Hepatocyte (in vitro differentiated cells): ENCODE data around the gene PTBP3. TPM values are rescaled to one million over a fixed set of nuclear protein-coding genes. Genes with fewer than 3 reads are reported as not detected.

Experiments used
- DNase-seq: peaks from one replicate; pipeline ENCODE4 v3.0.0-alpha.2; 2016; ENCODE audit warnings: low spot score
- H2AFZ ChIP-seq: fragments of 200-600 bp; sonication (generic); 2 replicates; pipeline ENCODE4 v1.6.0; 2016; ENCODE audit warnings: antibody characterized with exemption, mild to moderate bottlenecking
- H3K27ac ChIP-seq: fragments of 200-600 bp; sonication (generic); 2 replicates; pipeline ENCODE4 v1.5.1; 2016; ENCODE audit warnings: mild to moderate bottlenecking
- H3K27me3 ChIP-seq: fragments of 200-600 bp; sonication (generic); 2 replicates; pipeline ENCODE4 v1.6.1; 2016
- H3K36me3 ChIP-seq: fragments of 200-600 bp; sonication (generic); replicated peaks from 2 replicates; pipeline ENCODE4 v1.5.1; 2016; ENCODE audit warnings: low read depth; ENCODE audit not compliant: insufficient read depth
- H3K4me1 ChIP-seq: fragments of 200-600 bp; sonication (generic); 2 replicates; pipeline ENCODE4 v1.5.1; 2016; ENCODE audit warnings: mild to moderate bottlenecking, moderate library complexity; ENCODE audit not compliant: insufficient read depth
- H3K4me2 ChIP-seq: fragments of 200-600 bp; sonication (generic); 2 replicates; pipeline ENCODE4 v1.6.0; 2016
- H3K4me3 ChIP-seq: fragments of 200-600 bp; sonication (generic); 2 replicates; pipeline ENCODE4 v1.5.1; 2016; ENCODE audit warnings: mild to moderate bottlenecking
- H3K79me2 ChIP-seq: fragments of 200-600 bp; sonication (generic); 2 replicates; pipeline ENCODE4 v1.6.0; 2017; ENCODE audit warnings: mild to moderate bottlenecking
- H3K9me2 ChIP-seq: fragments of 200-600 bp; sonication (generic); replicated peaks from 2 replicates; pipeline ENCODE4 v1.6.0; 2017; ENCODE audit warnings: mild to moderate bottlenecking; ENCODE audit not compliant: insufficient read depth
- H3K9me3 ChIP-seq: fragments of 200-600 bp; sonication (generic); 2 replicates; pipeline ENCODE4 v1.5.1; 2016; ENCODE audit warnings: low read depth, mild to moderate bottlenecking
- H4K20me1 ChIP-seq: fragments of 200-600 bp; sonication (generic); 2 replicates; pipeline ENCODE4 v1.6.0; 2016; ENCODE audit warnings: mild to moderate bottlenecking; ENCODE audit not compliant: insufficient read depth, poor library complexity, severe bottlenecking
- CTCF ChIP-seq: fragments of 200-600 bp; sonication (generic); IDR thresholded peaks from 2 replicates; pipeline ENCODE4 v1.5.1; 2016; ENCODE audit warnings: antibody characterized with exemption, mild to moderate bottlenecking; ENCODE audit not compliant: poor library complexity
- EZH2 ChIP-seq: fragments of 200-600 bp; sonication (generic); IDR thresholded peaks from 2 replicates; pipeline ENCODE4 v1.6.1; 2016; ENCODE audit warnings: antibody characterized with exemption, mild to moderate bottlenecking, borderline replicate concordance
- EZH2phosphoT487 ChIP-seq: fragments of 200-600 bp; sonication (generic); IDR thresholded peaks from one replicate; pipeline ENCODE4 v1.6.1; 2018; ENCODE audit warnings: antibody characterized with exemption, mild to moderate bottlenecking, low read depth, moderate library complexity; ENCODE audit not compliant: unreplicated experiment, severe bottlenecking
- WGBS: methylation state at CpG from one replicate; pipeline ENCODE4 v1.1.6; 2016; ENCODE audit warnings: low lambda C conversion rate; ENCODE audit errors: missing lambda C conversion rate; 5-methylcytosine and 5-hydroxymethylcytosine counted together
- polyA plus RNA-seq: library from polyadenylated mRNA; unstranded; fragments of >200 nt; fragmentation: Nextera tagmentation; extraction: Ambion mirVana; gene quantifications from 2 replicates; pipeline ENCODE4 v1.2.1, GENCODE V29; 2016
- total RNA-seq: library from RNA; depleted of rRNA; stranded (reverse); fragments of >200 nt; gene quantifications from 2 replicates; pipeline ENCODE4 v1.2.3, GENCODE V29; 2014

PTBP3 gene
- total and polyA plus RNA-seq, 2 experiments from 2014 or later = 13.7 to 57.7 TPM

- H3K36me3 ChIP-seq = no peaks in the 10 kb centered on the region
- no peaks in the 10 kb centered on the region for H3K79me2 ChIP-seq
- TF ChIP-seq EZH2 = no peak
- TF ChIP-seq EZH2phosphoT487 = no peak
- TF ChIP-seq CTCF = no peak
- H2AFZ ChIP-seq = no peak overlapping the region
- H3K27ac ChIP-seq = no peak overlapping the region
- no peaks in the 10 kb centered on the region for H3K9me2 ChIP-seq
- H3K4me1 ChIP-seq = no peaks in the 10 kb centered on the region
- H3K27me3 ChIP-seq = no peaks in the 10 kb centered on the region
- no peaks in the 10 kb centered on the region for H3K9me3 ChIP-seq
- no peak overlapping the region for H3K4me2 ChIP-seq
- WGBS = 44% methylated on average over 3 of the region's 3 CpGs
- no peak overlapping the region for H3K4me3 ChIP-seq
- H4K20me1 ChIP-seq = no peaks in the 10 kb centered on the region
- no peak for DNase-seq
These were observed 18.8 kb upstream of the PTBP3 start for GRCh38 chr9:112352209-112352608.

GRCh38 chr9:112351184-112351583 lies 17.8 kb upstream of the PTBP3 start:
- DNase-seq = no peak
- no peaks in the 10 kb centered on the region for H3K79me2 ChIP-seq
- H3K4me3 ChIP-seq = no peak overlapping the region
- H3K9me3 ChIP-seq = no peaks in the 10 kb centered on the region
- H3K4me1 ChIP-seq = no peaks in the 10 kb centered on the region
- no peaks in the 10 kb centered on the region for H3K9me2 ChIP-seq
- no peaks in the 10 kb centered on the region for H4K20me1 ChIP-seq
- no peak overlapping the region for H2AFZ ChIP-seq
- no peak overlapping the region for H3K27ac ChIP-seq
- H3K36me3 ChIP-seq = no peaks in the 10 kb centered on the region
- H3K4me2 ChIP-seq = no peak overlapping the region
- TF ChIP-seq EZH2 (no peak), CTCF (no peak), EZH2phosphoT487 (no peak)
- no peaks in the 10 kb centered on the region for H3K27me3 ChIP-seq
- WGBS = 81% methylated on average over 3 of the region's 3 CpGs

GRCh38 chr9:112349008-112349333 lies 15.6 kb upstream of the PTBP3 start:
- Histone ChIP-seq H3K36me3 (no peaks in the 10 kb centered on the region), H2AFZ (peak overlapping the region; percentile 69), H3K79me2 (no peaks in the 10 kb centered on the region), H3K27ac (no peak overlapping the region), H3K9me2 (no peaks in the 10 kb centered on the region), H3K4me3 (no peak overlapping the region), H3K27me3 (no peaks in the 10 kb centered on the region), H3K4me2 (peak overlapping the region; percentile 71), H4K20me1 (no peaks in the 10 kb centered on the region), H3K9me3 (no peaks in the 10 kb centered on the region), H3K4me1 (no peaks in the 10 kb centered on the region)
- TF ChIP-seq EZH2 (no peak), CTCF (no peak), EZH2phosphoT487 (no peak)
- no peak for DNase-seq
- 77% methylated on average over 4 of the region's 4 CpGs for WGBS
